GM21529 (cell line): Measurements from ENCODE around the gene UBE2R2.
"Not testable (repeated sequence)": the region's sequence is repeated elsewhere in the genome, so short reads cannot be mapped to it uniquely, and the experiment has no call there.

Source experiments
- ATAC-seq: cut with Tn5 transposase; IDR thresholded peaks from one replicate; pipeline ENCODE4 v1.9.1; 2021; ENCODE audit not compliant: unreplicated experiment

Gene UBE2R2

GRCh38 chr9:33837138-33837537 is 20.2 kb downstream of the UBE2R2 start:
- no peak for ATAC-seq

GRCh38 chr9:33840381-33840780 is 23.4 kb downstream of the UBE2R2 start:
- ATAC-seq = no peak

DNA sequence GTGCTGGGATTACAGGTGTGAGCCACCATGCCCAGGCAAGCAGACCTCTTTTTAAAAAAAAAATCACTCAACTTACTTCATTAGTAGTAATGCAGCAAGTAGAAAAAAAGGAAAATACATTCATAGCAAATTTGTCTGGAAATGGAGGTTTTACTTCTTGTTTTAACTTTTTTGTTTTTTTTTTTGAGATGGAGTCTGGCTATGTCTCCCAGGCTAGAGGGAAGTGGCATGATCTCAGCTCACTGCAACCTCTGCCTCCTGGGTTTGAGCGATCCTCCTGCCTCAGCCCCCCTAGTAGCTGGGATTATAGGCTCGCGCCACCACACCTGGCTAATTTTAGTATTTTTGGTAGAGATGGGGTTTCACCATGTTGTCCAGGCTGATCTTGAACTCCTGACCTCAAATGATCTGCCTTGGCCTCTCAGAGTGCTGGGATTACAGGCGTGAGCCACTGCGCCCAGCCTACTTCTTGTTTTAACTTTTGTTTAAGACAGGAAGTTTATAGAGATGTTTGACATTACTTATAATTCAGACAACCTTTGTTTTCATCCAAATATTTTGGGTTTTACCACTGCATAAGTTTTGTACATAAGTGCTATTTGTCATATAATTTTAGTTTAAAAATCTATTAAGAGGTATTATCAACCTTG is 26.5 kb downstream of the UBE2R2 start:
- no peak for ATAC-seq

GRCh38 chr9:33846231-33846630 is 29.3 kb downstream of the UBE2R2 start:
- no peak for ATAC-seq

DNA sequence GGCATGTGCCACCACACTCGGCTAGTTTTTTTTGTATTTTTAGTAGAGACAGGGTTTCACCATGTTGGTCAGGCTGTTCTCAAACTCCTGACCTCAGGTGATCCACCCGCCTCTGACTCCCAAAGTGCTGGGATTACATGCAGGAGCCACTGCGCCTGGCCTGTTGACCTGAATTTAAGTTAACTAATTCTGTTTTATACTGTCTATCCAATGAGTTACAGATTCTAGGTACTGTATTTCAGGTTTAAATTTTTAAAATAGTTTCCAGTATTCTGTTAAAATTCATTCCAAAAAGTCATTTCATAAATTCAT is 30.9 kb downstream of the UBE2R2 start:
- ATAC-seq = not testable (repeated sequence)

GRCh38 chr9:33850267-33850629 is 33.3 kb downstream of the UBE2R2 start:
- no peak for ATAC-seq

DNA sequence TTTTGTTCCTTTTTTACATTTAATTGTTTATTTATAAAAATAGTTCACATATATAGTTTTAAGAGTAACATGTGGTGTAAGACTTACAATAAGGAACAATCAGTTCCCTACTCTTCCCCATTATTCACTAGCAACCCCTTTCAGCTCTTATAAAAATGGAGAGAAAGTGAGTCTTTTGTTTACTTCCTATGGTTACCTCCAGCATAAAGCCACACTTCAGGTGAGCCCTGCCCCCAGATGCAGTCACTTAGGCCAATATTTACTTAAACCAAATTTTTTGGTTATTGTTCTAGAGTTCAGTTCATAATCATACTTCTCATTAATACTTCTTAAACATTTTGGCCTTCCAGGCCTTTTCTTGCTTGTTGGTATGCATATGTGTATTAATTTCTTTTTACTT is 33.7 kb downstream of the UBE2R2 start:
- ATAC-seq = no peak

DNA sequence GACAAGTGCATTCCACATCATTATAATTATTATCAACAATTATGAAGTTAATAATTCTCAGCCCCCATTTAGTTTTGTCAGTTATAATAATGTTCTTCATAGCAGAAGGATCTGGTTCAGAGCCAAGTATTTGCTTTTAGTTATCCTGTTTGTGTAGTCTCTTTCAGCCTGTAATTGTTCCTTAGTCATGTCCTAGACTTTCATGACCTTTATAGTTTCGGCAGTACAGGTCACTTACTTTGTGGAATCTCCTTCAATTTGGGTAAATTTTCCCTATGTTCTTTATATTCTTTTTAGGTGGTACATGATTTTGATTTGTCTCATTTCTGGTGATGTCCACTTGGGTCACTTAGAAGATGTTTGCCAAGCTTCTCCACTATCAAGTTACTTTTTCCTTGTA is 34.3 kb downstream of the UBE2R2 start:
- no peak for ATAC-seq

DNA sequence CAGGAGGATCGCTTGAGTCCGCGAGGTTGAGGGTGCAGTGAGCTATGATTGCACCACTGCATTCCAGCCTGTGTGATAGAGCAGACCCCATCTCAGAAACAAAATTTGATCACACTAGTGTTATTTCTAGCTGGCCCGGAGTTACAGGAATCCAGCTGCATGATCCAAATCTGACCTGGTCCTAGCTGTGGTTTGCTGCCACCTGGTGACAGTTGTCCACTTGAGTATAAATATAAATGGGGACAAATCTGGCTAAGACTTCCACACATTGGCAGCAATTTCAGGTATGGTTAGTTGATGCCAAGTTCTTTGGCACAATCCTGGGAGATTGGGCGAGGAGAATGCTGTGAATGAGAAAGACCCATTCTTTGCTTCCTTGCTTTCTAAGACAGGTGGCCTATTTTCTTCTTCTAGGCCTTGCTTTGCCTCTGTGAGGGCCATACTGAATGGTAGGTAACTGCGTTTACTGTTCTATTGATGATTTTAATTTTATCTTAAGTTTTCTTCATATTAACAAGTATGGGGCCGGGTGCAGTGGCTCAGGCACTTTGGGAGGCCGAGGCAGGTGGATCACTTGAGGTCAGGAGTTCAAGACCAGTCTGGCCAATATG is 35.4 kb downstream of the UBE2R2 start:
- no peak for ATAC-seq

GRCh38 chr9:33856247-33856646 is 39.3 kb downstream of the UBE2R2 start:
- no peak for ATAC-seq

GRCh38 chr9:33858423-33858822 is 41.5 kb downstream of the UBE2R2 start:
- no peak for ATAC-seq

DNA sequence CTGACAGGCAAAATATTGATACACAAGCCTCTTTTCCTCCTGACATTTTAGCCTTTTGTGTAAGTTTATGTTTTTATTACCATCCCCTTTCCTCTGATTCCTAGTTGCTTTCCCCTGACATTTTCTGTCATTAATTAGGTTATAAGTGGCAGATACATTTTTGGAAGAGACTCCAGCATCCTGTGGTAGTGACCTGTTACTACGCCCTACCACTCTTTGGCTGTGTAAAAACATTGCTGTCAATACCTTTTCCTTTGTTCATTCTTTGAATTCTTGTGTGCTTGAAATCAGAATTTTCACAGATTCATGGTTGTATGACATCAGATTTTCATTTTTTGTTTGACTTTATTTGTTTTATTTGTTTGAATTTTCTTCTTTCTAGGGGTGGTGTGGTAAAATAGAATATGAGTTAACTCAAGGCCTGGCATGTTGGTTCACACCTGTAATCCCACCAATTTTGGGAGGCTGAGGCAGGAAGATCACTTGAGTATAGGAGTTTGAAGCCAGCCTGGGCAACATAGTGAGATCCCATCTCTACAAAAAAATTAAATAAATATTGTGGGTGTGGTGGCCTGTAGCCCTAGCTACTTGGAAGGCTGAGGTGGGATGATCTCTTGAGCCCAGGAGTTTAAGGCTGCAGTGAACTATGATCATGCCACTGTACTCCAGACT is 43.4 kb downstream of the UBE2R2 start:
- ATAC-seq = no peak

GRCh38 chr9:33861917-33862453 is 45.0 kb downstream of the UBE2R2 start:
- ATAC-seq = no peak

DNA sequence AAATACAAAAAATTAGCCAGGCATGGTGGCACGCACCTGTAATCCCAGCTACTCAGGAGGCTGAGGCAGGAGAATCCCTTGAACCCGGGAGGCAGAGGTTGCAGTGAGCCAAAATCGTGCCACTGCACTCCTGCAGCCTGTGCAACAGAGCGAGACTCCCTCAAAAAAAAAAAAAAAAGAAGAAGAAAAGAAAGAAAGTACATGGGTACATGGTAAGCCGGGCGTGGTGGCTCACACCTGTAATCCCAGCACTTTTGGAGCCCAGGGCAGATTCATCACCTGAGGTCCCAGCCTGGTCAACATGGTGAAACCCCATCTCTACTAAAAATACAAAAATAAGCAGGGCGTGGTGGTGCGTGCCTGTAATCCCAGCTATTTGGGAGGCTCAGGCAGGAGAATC is 46.1 kb downstream of the UBE2R2 start:
- not testable (repeated sequence) for ATAC-seq

DNA sequence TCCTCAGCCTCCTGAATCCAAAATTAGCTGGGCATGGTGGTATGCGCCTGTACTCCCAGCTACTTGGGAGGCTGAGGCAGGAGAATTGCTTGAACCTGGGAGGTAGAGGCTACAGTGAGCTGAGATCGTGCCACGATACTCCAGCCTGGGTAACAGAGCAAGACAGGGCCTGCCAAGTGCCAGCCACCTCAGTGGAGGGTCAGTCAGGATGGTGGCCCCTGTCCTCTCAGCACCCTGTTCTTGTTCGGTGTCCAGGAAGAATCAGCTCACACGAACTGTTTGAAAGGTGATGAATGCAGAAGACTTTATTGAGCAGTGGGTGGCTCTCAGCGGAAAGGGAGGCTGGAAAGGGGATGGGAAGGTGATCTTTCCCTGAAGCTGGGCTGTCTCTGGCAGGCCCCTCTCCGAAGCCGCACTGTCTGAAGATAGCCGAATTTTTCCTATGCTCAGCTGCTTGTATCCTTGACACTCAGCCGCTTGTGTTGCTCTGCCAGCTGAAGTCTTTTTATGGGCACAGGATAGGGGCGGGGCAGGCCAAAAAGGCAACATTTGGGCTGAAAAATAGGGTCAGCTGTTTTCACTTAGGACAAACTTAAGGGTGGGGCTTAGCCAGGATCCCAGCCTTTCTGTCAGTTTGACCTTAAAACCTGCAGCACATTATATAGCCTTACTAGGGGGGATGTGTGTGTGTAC is 50.9 kb downstream of the UBE2R2 start:
- no peak for ATAC-seq

DNA sequence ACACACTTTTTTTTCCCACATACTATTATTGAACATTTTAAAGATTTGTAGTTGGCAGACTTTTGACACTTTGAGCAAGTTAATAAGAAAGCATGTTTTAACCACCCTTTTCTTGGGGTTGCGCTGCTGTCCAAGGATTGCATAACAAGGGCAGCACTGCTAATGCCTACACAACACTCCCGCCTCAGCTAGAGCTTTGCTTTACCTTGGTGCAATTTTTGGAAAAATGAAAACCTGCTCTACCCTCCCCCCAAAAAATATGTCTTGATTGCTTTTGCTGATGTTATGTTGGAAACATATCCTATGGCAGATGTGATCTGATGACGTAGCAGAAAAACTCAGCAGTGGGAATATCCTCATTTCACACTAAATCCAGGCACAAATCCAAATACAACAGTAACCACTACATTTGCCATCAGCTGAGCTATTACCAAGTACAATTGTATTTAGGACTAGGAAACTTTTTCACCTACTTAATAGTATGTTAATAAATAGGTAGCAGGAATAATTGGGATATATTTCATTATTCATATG is 51.5 kb downstream of the UBE2R2 start:
- no peak for ATAC-seq

- ATAC-seq = not testable (repeated sequence)
Measured at GRCh38 chr9:33869243-33869642, 52.3 kb downstream of the UBE2R2 start.

DNA sequence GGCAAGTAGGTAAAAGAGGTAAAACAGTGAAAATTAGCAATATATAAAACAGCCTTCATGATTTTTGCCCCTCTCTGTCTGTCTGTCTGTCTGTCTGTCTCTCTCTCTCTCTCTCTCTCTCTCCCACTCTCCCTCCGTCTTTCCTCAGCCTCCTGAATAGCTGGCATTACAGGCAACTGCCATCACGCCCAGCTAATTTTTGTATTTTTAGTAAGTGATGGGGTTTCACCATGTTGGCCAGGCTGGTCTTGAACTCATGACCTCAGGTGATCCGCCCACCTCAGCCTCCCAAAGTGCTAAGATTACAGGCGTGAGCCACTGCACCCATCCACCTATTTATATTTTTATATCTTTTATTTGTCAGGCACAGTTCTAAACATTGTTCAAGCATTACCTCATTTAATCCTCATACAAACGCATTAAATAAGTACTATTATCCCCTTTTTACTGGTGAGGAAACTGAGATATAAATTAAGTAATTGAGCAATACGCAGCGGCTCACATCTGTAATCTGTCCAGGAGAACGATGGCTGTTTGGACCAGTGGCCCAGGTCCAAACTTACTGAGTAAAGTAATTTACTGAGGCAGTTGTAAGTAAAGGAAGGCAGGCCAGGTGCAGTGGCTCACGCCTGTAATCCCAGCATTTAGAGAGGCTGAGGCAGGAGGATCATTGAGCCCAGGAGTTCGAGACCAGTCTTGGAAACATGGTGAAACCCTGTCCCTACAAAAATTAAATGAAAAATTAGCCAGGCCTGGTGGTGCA is 60.9 kb downstream of the UBE2R2 start:
- ATAC-seq = no peak

DNA sequence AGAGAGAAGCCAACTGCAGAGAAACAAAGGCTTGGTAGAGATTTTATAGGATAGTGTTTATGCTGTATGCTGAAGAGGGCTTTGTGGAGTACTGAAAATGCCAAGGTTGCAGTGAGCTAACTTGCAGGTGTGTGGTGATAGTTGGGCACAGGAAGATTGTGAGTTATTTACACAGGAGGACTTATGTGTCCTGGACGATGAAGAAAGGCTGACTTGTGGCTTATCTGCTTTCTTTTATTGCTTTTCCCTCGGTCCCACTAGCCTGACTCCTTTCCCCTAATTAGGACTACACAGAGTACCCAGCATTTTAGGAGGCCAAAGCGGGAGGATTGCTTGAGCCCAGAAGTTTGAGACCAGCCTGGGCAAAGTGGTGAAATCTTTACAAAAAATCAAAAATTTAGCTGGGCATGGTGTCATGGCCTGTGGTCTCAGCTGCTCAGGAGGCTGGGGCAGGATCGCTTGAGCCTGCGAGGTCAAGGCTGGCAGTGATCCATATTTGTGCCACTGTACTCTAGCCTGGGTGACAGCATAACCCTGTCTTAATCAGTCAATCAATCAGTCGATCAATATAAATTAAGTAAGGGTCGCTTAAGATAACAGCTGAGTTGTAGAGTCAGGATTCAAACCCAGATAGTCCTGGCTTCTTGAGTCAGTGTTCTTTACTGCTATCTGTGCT is 61.9 kb downstream of the UBE2R2 start:
- ATAC-seq = no peak
